Epithelial cell of prostate (primary cell): ENCODE measurements around the gene CKLF.

Experiments
- DNase-seq: peaks from one replicate; pipeline ENCODE4 v3.0.0-alpha.2; 2011; ENCODE audit warnings: low read depth, low spot score
- H3K27ac ChIP-seq: fragments of 450-650 bp; 2 replicates; pipeline ENCODE4 v1.5.1; 2017; ENCODE audit warnings: mild to moderate bottlenecking

CKLF gene

GRCh38 chr16:66516808-66517585 lies 35.4 kb upstream of the CKLF start:
- DNase-seq: peak; percentile 90
- H3K27ac ChIP-seq: peak overlapping the region; percentile 75

- H3K27ac ChIP-seq: peak overlapping the region; percentile 75
- no peak for DNase-seq
Observed at GRCh38 chr16:66517586-66518263, 34.7 kb upstream of the CKLF start.

- H3K27ac ChIP-seq: no peak overlapping the region
- DNase-seq: no peak
Observed at GRCh38 chr16:66519482-66520373, 32.6 kb upstream of the CKLF start.

GRCh38 chr16:66520406-66521170 lies 31.8 kb upstream of the CKLF start:
- no peak overlapping the region for H3K27ac ChIP-seq
- no peak for DNase-seq

GRCh38 chr16:66521252-66521713 lies 31.1 kb upstream of the CKLF start:
- peak overlapping the region; percentile 69 for H3K27ac ChIP-seq
- no peak for DNase-seq

- peak overlapping the region; percentile 69 for H3K27ac ChIP-seq
- peak; percentile 94 for DNase-seq
Observed at GRCh38 chr16:66521951-66522771, 30.2 kb upstream of the CKLF start.

GRCh38 chr16:66522816-66523590 lies 29.4 kb upstream of the CKLF start:
- DNase-seq: no peak
- H3K27ac ChIP-seq: peak overlapping the region; percentile 69

- H3K27ac ChIP-seq: no peak overlapping the region
- DNase-seq: no peak
Observed at GRCh38 chr16:66523861-66524354, 28.5 kb upstream of the CKLF start.

- H3K27ac ChIP-seq: no peak overlapping the region
Observed at GRCh38 chr16:66524601-66525164, 27.7 kb upstream of the CKLF start.

GRCh38 chr16:66525396-66526180 lies 26.8 kb upstream of the CKLF start:
- H3K27ac ChIP-seq: no peak overlapping the region

More at GRCh38 chr16:66524601-66525164, 27.7 kb upstream of the CKLF start:
- no peak for DNase-seq

GRCh38 chr16:66528294-66528693 lies 24.1 kb upstream of the CKLF start:
- no peak overlapping the region for H3K27ac ChIP-seq
- no peak for DNase-seq

More at GRCh38 chr16:66525396-66526180, 26.8 kb upstream of the CKLF start:
- DNase-seq: no peak

GRCh38 chr16:66529475-66529874 lies 22.9 kb upstream of the CKLF start:
- H3K27ac ChIP-seq: no peak overlapping the region
- no peak for DNase-seq

GRCh38 chr16:66534376-66534799 lies 18.0 kb upstream of the CKLF start:
- no peak for DNase-seq
- no peak overlapping the region for H3K27ac ChIP-seq

- H3K27ac ChIP-seq: no peak overlapping the region
- no peak for DNase-seq
Observed at GRCh38 chr16:66536525-66536924, 15.9 kb upstream of the CKLF start.

- DNase-seq: no peak
- no peak overlapping the region for H3K27ac ChIP-seq
Observed at GRCh38 chr16:66537236-66537635, 15.1 kb upstream of the CKLF start.

GRCh38 chr16:66538910-66539309 lies 13.5 kb upstream of the CKLF start:
- no peak overlapping the region for H3K27ac ChIP-seq
- DNase-seq: no peak
